ENCODE measurements around the gene FLT4. TPM values are rescaled to one million over a fixed set of nuclear protein-coding genes. Genes with fewer than 3 reads are reported as not detected.

FLT4 gene
- total RNA-seq, 1 donor from 2014 or later = 3.4 TPM

- peaks cover 4% of the 10 kb centered on the region for H3K27me3 Mint-ChIP-seq
- H3K36me3 Mint-ChIP-seq = no peaks in the 10 kb centered on the region
- DNase-seq (ENCODE audit: extremely low spot score, unreplicated experiment) = no peak
- H3K9me3 Mint-ChIP-seq = no peaks in the 10 kb centered on the region
- no peaks in the 10 kb centered on the region for H3K4me1 Mint-ChIP-seq (ENCODE audit: unreplicated experiment)
- no peak for TF ChIP-seq CTCF (conservative IDR thresholded peaks at IDR 0.05)
- no peak overlapping the region for H3K4me3 Mint-ChIP-seq
- no peak overlapping the region for H3K27ac Mint-ChIP-seq
These were observed 21.2 kb downstream of the FLT4 start for GRCh38 chr5:180628211-180628610.

DNA sequence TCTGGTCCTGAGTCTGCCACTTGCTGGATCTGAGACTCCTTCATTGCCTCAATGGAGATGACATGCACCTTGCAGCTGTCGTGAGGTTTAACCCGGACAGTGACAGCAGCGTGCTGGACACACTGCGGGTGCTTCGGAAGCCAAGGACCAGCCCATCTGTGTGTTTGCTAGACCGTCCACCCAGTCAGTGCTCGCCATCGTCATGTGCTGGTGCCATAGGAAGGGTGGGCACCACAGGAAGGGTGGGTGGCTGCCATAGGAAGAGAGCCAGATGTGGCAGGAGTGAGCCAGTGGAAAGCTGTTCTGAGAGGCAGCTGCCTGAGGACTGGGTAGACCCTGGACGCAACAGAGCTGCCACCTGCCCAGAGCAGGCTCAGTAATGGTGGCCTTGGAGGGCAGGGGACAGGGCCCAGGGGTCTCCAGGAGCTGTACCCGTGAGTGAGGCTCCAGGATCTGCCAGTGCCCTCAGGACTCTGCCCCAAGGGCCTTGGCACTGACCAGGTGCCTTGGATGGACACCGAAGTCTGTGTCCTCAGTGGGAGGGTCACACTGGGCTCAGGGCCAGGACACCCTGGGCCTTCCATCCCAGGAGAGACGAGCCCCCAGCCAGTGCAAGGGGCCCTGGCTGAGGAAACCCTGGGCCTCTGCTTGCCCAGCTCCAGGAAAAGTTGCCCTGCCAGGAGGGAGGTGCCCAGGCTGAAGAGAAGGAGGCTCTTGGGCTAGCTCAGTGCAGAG, 21.8 kb downstream of the FLT4 start:
- no peaks in the 10 kb centered on the region for H3K4me1 Mint-ChIP-seq (ENCODE audit: unreplicated experiment)
- H3K27me3 Mint-ChIP-seq = peaks cover 3% of the 10 kb centered on the region
- H3K9me3 Mint-ChIP-seq = no peaks in the 10 kb centered on the region
- no peaks in the 10 kb centered on the region for H3K36me3 Mint-ChIP-seq
- H3K4me3 Mint-ChIP-seq = no peak overlapping the region
- no peak for DNase-seq (ENCODE audit: extremely low spot score, unreplicated experiment)
- no peak overlapping the region for H3K27ac Mint-ChIP-seq
- no peak for TF ChIP-seq CTCF (conservative IDR thresholded peaks at IDR 0.05)

- TF ChIP-seq CTCF (conservative IDR thresholded peaks at IDR 0.05) = no peak
- no peak for DNase-seq (ENCODE audit: extremely low spot score, unreplicated experiment)
- Mint-ChIP-seq H3K27me3 (peaks cover 3% of the 10 kb centered on the region), H3K9me3 (no peaks in the 10 kb centered on the region), H3K27ac (no peak overlapping the region), H3K4me3 (no peak overlapping the region), H3K36me3 (no peaks in the 10 kb centered on the region), H3K4me1 (ENCODE audit: unreplicated experiment) (no peaks in the 10 kb centered on the region)
These were observed 22.6 kb downstream of the FLT4 start for GRCh38 chr5:180626661-180627385.

- Mint-ChIP-seq H3K4me3 (no peak overlapping the region), H3K9me3 (no peaks in the 10 kb centered on the region), H3K27ac (no peak overlapping the region), H3K27me3 (peaks cover 3% of the 10 kb centered on the region), H3K4me1 (ENCODE audit: unreplicated experiment) (no peaks in the 10 kb centered on the region), H3K36me3 (no peaks in the 10 kb centered on the region)
- TF ChIP-seq CTCF (conservative IDR thresholded peaks at IDR 0.05) = no peak
- DNase-seq (ENCODE audit: extremely low spot score, unreplicated experiment) = no peak
These were observed 23.4 kb downstream of the FLT4 start for GRCh38 chr5:180625791-180626660.

DNA sequence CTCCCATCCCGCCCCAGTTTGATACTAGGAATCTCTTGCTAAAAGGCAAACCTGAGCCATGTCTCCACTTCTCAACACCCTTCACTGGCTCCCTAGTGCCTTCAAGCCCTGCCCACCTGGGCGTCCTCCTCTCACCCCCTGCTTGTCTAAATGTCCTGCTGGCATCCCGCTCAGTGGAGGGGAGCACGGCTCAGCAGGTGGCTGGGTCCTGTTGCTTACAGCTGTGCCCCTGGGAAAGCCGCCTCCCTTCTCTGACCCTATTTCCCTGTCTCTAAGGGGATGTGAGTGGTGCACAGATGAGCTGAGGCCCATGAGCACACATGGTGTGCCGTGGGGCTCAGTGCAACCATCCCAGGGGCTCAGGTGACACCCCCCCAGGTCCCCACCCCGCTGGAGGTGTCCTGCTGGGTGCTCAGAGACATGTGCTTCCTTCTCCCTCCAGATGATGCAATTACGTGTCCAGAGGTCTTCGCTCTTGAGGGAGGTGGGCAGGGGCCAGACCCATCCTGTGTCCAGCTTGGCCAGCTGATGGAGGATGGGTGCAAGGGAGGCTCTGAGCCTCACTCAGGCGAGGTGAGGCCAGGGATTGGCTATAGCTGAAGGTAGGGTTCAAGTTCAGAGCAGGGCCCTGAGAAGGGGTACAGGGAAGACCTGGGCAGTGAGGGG, 24.1 kb downstream of the FLT4 start:
- no peak for TF ChIP-seq CTCF (conservative IDR thresholded peaks at IDR 0.05)
- Mint-ChIP-seq H3K27me3 (peaks cover 4% of the 10 kb centered on the region), H3K36me3 (no peaks in the 10 kb centered on the region), H3K4me3 (no peak overlapping the region), H3K9me3 (no peaks in the 10 kb centered on the region), H3K27ac (no peak overlapping the region), H3K4me1 (ENCODE audit: unreplicated experiment) (no peaks in the 10 kb centered on the region)
- DNase-seq (ENCODE audit: extremely low spot score, unreplicated experiment) = no peak
